ENCODE results near the gene CD86.

Gene CD86

DNA sequence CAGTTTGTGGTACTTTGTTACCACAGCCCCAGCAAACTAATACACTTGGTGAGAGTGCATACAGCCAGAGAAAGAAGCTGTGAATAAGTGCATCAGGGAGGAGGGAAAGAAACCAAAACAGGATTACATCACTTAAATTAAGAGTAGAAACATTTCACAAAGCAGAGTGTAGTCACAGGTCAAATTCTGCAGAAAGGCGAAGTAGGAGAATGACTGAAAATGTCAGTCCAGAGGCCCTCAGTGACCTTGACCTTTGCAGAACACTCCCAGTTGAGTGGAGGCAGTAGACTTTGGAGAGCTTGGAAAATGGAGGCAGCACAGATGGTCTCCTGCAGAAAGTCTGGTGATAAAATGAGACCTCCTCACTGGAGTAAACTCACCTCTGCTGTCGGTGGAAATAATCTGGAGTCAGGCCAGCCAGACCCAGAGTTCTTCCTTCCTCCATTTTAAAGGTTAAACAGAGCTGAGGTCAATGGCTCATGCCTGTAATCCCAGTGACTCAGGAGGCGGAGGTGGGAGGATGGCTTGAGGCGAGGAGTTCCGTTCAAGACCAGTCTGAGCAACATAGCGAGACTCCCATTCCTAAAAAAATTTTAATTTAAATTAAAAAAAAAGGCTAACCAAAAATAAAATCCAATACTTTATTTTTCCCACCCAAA, 5.0 kb downstream of the CD86 start:
- DNase-seq (ENCODE audit: low read depth) = no peak

- DNase-seq (ENCODE audit: low read depth) = no peak
These were observed 8.7 kb downstream of the CD86 start for GRCh38 chr3:122063908-122064307.

DNA sequence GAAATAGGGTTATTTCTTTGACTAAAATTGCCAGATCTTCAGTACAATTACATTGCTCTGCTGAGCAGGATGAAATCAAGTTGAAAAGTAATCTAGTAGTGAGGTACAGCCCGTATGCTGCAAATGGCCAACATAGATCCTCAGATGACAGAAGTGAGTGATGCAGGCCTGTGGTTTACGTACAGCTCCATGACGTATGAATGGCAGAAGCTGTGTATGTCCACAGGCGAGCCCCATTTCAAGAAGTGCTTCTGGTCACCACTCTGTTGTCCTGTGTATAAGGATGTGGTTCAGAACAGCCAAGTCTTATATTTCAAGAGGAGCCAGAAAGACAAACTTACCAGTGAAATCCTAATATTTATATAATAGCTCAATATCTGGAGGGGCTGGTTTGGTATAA, 9.2 kb downstream of the CD86 start:
- no peak for DNase-seq (ENCODE audit: low read depth)

DNA sequence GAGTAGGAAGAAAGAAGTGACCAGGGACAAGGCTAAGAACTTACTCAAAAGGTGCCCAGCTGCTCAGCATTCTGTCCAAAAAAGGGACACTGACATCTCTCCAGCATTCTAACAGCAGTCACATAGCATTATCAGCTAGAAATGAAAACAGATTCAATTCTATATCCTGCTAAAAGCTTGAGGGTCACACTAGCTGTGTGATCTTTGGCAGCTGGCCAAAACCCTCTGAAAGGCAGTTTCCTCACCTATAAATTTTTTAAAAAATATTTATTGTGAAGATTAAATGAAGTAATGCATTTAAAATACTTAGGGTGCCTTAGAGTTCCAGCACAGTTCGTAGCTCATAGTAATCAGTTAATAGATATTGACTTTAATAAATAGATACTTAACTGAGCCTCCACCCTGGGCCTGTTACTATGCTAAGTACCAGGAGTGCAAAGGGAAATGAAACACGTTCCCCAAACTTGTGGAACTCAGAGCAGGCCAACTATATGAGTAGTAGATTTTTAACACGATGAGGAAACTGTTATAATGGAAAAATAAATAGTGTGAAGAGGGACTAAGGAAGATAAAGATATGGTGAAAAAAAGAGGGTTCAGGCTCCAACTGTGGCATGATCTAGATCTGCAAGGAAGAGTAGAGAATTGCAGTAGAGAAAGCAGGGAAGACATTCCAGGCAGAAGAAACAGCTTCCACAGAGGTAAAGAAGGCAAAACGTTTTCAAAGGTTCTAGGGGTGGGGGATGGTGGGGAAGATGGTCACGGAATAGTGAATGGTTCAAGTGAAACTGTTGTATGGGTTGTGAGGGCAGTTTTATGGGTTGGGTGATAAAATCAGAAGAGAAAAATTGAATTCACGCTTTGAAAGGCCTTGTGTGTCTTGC, 11.4 kb downstream of the CD86 start:
- no peak for DNase-seq (ENCODE audit: low read depth)

DNA sequence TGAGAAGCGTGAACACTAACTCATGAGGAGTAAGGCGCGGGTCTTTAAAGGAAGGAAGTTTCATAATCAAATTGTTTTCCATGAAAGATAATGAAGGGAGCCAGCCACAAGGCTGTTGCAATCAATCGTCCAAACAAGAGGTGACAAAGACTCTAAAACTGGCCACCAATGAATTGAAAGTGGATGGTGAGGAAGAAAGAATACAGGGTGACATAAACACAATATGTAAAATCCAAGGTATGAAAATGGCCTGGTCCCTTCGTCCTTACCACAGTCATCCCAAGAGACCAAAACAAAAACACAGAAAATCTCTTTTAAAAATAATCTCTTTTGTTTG, 12.0 kb downstream of the CD86 start:
- DNase-seq (ENCODE audit: low read depth) = no peak

DNA sequence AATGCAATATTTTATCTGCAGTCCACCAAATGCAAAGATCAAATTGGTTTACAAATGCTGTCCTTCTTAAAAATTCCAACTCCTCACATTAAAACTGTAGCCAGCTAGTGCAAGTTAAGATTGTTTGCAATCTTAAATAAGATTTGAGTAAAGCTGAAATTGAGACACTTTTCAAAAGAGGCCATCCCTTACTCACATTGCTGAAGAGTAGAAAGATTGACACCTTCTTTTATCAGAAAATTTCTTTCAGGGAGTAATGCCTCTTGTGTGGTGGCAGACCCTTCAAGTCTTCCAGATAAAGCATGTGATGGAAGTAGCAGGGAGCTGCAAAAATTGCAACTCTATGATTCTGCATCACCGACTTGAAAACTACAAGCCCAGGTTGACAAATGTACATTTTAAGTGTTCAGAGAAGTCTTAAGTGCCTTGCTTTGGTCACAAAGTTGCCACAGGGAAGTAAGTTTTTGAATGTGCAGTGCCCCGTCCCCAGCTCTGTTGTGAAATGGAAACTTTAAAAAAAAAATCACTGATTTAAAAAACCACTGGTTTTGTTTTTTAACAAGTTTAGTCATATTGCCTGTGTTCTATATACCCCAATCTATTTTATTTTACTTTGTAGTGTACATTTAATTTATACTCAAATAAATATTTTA, 12.6 kb downstream of the CD86 start:
- DNase-seq (ENCODE audit: low read depth) = no peak

DNA sequence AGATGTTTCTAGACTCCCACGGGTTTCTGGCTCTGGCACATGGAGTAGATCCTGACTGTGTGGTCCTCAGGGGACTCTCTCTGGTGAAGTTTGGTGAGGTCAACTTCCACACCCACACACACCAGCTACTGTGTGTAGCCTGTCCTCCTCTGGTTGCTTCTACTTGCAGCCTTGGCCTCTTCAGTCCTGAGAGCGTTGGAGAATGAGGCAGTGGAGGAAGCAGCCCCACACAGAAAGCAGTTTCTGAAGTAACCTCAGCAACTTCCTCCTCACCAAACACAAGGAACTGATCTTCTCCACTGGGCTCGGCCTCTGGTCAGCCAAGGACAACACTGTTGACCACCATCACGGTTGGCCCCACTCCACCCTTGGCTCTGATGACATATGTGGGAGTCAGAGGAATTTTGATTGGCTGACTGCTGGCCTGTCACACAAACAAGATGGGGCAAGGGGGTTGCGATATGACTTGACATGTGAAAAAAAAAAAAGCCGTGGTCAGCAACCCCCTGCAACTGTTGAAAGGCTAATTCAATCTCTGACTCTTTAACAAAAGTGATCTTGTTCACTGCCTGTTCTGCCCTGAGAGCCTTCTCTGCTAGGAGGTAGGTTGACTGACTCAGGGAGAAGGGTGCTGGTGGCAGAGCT, 19.6 kb downstream of the CD86 start:
- no peak for DNase-seq (ENCODE audit: low read depth)

DNA sequence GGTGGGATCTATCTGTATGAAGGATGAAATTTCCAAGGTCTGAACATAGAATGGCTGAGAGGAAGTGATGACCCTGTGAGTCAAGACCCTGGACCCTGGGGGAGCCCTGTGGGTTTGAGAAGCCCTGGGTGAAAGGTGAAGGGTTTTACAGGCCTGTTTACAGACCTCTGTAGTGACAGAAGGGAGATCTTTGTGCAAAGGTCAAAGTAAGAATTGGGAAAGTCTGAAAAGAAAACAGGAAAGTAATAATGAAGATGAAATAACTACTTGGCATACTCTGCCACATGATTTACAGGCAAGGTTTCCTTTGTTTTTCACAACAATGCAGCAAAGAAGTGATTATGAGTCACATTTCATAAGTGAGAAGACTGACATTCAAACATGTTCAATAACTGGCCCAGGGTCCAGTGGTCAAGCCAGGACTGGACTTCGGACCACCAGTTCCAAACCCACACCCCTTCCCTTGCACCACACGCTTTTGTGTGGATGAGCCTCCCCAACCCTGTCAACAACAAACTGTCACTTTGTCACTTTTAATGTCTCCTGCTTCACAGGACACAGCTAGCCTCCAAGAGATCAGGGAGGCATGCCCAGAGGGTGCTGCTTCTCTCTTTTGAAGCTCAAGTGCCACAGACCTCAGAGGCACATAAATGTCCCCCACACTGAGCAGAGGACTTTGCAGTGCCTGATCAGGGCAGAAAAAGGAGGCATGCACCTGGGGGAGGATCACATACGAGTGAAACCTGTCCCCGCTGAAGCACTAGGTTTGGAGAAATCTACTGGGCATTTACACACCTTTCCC, 21.5 kb downstream of the CD86 start:
- no peak for DNase-seq (ENCODE audit: low read depth)

GRCh38 chr3:122077293-122078234, 22.4 kb downstream of the CD86 start:
- no peak for DNase-seq (ENCODE audit: low read depth)

- DNase-seq (ENCODE audit: low read depth) = no peak
These were observed 23.2 kb downstream of the CD86 start for GRCh38 chr3:122078235-122078935.

GRCh38 chr3:122079524-122080206, 24.5 kb downstream of the CD86 start:
- DNase-seq (ENCODE audit: low read depth) = no peak

GRCh38 chr3:122080207-122080587, 25.0 kb downstream of the CD86 start:
- DNase-seq (ENCODE audit: low read depth) = no peak

- no peak for DNase-seq (ENCODE audit: low read depth)
These were observed 26.5 kb downstream of the CD86 start for GRCh38 chr3:122081543-122082247.

- DNase-seq (ENCODE audit: low read depth) = no peak
These were observed 27.2 kb downstream of the CD86 start for GRCh38 chr3:122082357-122082756.

DNA sequence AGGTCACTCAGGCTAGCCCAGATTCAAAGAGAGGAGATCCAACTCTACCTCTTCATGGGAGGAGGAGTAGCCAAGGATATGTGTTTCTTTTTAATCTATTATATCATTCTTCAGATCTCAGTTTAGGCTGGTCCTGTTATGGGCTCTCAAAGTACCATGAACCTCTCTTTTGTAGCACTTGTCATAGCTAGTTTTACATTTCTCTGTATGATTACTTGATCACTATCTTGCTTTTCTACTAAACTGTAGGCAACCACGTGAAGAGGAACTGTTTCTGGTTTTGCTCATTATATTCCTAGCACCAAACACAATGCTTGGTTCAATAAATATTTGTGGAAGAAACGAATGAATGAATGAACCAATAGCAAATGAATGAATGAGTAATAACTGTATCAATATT, 29.6 kb downstream of the CD86 start:
- no peak for DNase-seq (ENCODE audit: low read depth)

DNA sequence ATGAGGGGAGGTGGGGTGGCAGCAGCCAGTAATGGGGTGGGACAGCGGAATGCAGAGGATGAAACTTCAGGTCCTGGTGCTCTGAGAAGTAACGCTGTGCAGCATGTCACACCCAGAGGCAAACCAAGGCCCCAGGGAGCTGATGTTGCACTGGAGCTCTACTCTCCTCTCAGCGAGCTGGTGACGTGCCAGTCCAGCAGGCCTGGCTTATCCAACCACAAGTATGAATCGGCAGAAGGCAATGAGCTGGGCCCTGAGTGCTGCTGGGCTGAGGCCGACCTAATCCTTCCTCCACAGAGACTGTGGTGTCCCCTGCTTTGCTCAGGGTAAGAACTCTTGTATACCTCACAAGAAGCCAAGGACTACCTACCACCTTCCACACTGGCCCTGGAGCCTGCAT, 30.5 kb downstream of the CD86 start:
- no peak for DNase-seq (ENCODE audit: low read depth)

DNA sequence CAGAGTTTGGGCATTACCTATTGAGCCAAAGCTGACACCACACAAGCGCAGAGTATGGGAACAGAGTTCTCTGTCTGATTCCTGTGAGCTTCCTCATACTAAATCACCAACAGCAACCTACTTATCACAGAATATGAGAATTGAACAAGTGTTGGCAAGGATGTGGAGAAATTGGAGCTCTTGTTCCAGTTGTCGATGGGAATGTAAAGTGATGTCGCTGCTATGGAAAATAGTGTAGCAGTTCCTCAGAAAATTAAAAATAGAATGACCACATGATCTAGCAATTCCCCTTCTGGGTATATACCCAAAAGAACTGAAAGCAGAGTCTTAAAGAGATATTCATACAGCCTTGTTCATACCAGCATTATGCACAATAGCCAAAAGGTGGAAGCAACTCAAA, 33.4 kb downstream of the CD86 start:
- DNase-seq (ENCODE audit: low read depth) = no peak

DNA sequence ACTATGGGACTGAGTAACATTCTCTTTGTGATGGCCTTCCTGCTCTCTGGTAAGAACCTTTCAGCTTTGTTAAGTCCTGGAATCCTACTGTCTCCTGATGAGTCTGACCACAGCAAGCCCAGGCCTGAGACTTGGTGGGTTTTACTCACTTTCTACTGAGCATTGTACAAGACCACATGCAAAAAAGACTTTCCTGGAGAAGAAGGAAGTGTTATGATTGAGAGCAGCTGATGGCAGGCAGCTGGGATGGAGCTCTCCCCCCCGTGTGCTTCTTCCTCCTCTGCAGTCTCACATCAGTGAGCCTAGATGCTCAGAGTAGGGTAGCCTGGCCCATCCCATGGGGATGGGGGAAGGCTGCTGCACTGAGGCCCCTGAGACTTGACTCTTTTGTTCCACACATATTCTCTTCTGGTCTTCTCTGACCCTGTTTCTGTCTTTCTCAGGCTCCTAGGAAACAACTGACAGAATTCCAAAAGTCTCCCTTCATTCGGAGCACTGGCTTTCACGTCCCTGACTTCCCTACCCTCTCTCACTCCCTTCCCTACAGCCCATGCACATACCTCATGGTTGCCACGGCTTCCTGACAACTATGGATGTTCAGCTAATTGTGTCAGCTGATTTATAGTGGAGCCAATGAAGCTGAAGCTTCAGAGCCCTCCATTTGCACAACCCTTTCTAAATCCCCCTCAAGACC, 36.6 kb downstream of the CD86 start:
- no peak for DNase-seq (ENCODE audit: low read depth)

All from activated T-helper 9 cell treated with anti-CD3 and anti-CD28 coated beads, Interleukin-2, amount 50 U/mL, for 16 hours (primary cell).